HepG2 (cell line): ENCODE measurements around the gene EDEM3. TPM values are rescaled to one million over a fixed set of nuclear protein-coding genes. Genes with fewer than 3 reads are reported as not detected.
A peak's percentile ranks its signal among the peaks of the same experiment; 100 is the strongest.

Source experiments
- GATAD1 ChIP-seq: IDR thresholded peaks from 2 replicates; pipeline ENCODE4 v1.6.1; 2016; ENCODE audit warnings: missing genetic modification reagents, missing compliant biosample characterization
- GZF1 ChIP-seq: sonication (generic); formaldehyde crosslinking; IDR thresholded peaks from 2 replicates; pipeline ENCODE4 v1.5.1; 2020; ENCODE audit warnings: mild to moderate bottlenecking, missing genetic modification reagents
- MYNN ChIP-seq: sonication (generic); formaldehyde crosslinking; IDR thresholded peaks from 2 replicates; pipeline ENCODE4 v1.4.0; 2020; ENCODE audit warnings: mild to moderate bottlenecking, low read depth, missing genetic modification reagents
- POLR2AphosphoS2 ChIP-seq: IDR thresholded peaks from 2 replicates; pipeline ENCODE4 v1.6.1; 2011; ENCODE audit warnings: low read depth, low read length, improper control_type of control experiment
- THAP11 ChIP-seq: IDR thresholded peaks from 2 replicates; pipeline ENCODE4 v1.6.1; 2016; ENCODE audit warnings: missing biosample characterization, missing genetic modification reagents
- ZC3H4 ChIP-seq: sonication (generic); formaldehyde crosslinking; IDR thresholded peaks from 2 replicates; pipeline ENCODE4 v1.4.0; 2020; ENCODE audit warnings: missing genetic modification reagents, borderline replicate concordance
- ZFY ChIP-seq: sonication (generic); formaldehyde crosslinking; IDR thresholded peaks from 2 replicates; pipeline ENCODE4 v1.4.0; 2020; ENCODE audit warnings: missing genetic modification reagents
- ZFYVE20 ChIP-seq: sonication (generic); formaldehyde crosslinking; IDR thresholded peaks from 2 replicates; pipeline ENCODE4 v1.8.0; 2023; ENCODE audit warnings: low read depth, mild to moderate bottlenecking, moderate library complexity, missing genetic modification reagents, borderline replicate concordance
- ZMAT3 ChIP-seq: sonication (generic); formaldehyde crosslinking; conservative IDR thresholded peaks from 2 replicates; pipeline ENCODE4 v1.7.0; 2021; ENCODE audit warnings: missing genetic modification reagents
- ZNF563 ChIP-seq: sonication (generic); formaldehyde crosslinking; IDR thresholded peaks from 2 replicates; pipeline ENCODE4 v1.8.0; 2022; ENCODE audit warnings: mild to moderate bottlenecking, moderate library complexity, missing genetic modification reagents
- ZNF737 ChIP-seq: sonication (generic); formaldehyde crosslinking; IDR thresholded peaks from 2 replicates; pipeline ENCODE4 v1.5.0; 2020; ENCODE audit warnings: missing genetic modification reagents, mild to moderate bottlenecking, borderline replicate concordance
- ZSCAN30 ChIP-seq: sonication (generic); formaldehyde crosslinking; IDR thresholded peaks from 2 replicates; pipeline ENCODE4 v1.5.0; 2020; ENCODE audit warnings: mild to moderate bottlenecking, missing genetic modification reagents
- polyA plus RNA-seq, 8 experiments: library from polyadenylated mRNA; depleted of rRNA in 3 of 8; stranded (reverse) in 7 of 8; unstranded in 1 of 8; fragments of >200 nt; fragmentation: Illumina TruSeq in 4 of 8; extraction: Trizol in 4 of 8; gene quantifications; 2 replicates each; pipeline versions ENCODE4 v1.2.1 to v1.2.3, GENCODE V29; 2011 to 2016; ENCODE audit warnings: low read depth in 4 of 8, missing spikeins in 1 of 8, mixed read lengths in 1 of 8; ENCODE audit not compliant: insufficient read depth in 1 of 8
- total RNA-seq, 5 experiments: library from RNA; depleted of rRNA; stranded (reverse); fragments of >200 nt; fragmentation: Illumina TruSeq; extraction: Trizol; gene quantifications; 2 replicates each; pipeline ENCODE4 v1.2.3, GENCODE V29; 2016; ENCODE audit warnings: low read depth in 1 of 5
- TF ChIP-seq, protein P1 (sequence below): sonication (generic); formaldehyde crosslinking; IDR thresholded peaks from 2 replicates; pipeline ENCODE4 v1.4.0; 2020; ENCODE audit warnings: missing genetic modification reagents, borderline replicate concordance
- TF ChIP-seq, protein P2 (sequence below): sonication (generic); formaldehyde crosslinking; IDR thresholded peaks from 2 replicates; pipeline ENCODE4 v1.4.0; 2020; ENCODE audit warnings: mild to moderate bottlenecking, missing genetic modification reagents
- TF ChIP-seq, protein P3 (sequence below): IDR thresholded peaks from 2 replicates; pipeline ENCODE4 v1.6.1; 2018; ENCODE audit warnings: missing genetic modification reagents, mild to moderate bottlenecking, missing compliant biosample characterization
- TF ChIP-seq, protein P4 (sequence below): sonication (generic); formaldehyde crosslinking; IDR thresholded peaks from 2 replicates; pipeline ENCODE4 v1.4.0; 2020; ENCODE audit warnings: mild to moderate bottlenecking, missing genetic modification reagents, borderline replicate concordance

EDEM3 gene
- total and polyA plus RNA-seq, 2 of the 13 experiments (the other 11 are each of a cell fraction or from before 2014, with no cell fraction given) = 13.1 to 18.2 TPM

DNA sequence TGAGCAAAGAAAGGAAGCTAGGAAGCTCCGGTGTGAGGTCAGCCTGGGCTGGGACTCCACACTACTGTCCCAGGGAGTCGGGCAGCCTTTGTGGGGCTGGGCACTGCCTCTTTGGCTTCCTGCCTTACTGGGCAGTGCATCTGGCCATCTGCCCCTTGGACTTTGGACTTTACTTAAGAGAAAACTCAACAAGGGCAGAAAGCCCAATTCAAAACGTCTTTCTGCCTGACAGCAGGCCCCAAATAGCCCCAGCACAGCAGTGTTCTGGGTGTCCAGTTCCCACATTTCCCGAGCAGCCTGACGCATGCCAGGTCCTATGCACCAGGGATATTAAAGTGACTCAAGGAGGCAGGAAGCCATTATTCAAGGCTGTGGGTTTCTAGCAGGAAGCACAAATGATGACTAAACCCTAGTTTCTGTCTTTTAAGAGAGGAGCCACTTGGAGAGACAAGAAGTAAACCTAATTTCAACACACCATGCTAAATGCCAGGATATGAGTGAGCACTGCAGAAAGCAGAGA lies 37.9 kb upstream of the EDEM3 start (continued):
- TF ChIP-seq ZFYVE20 (CRISPR knock-in tag) (no peak), ZMAT3 (0 out of 2 replicates have a peak, but pooled peaks have one; percentile 43), ZSCAN30 (CRISPR knock-in tag) (no peak), GATAD1 (CRISPR knock-in tag) (no peak), POLR2AphosphoS2 (no peak), ZNF563 (CRISPR knock-in tag) (no peak), THAP11 (CRISPR knock-in tag) (peak; percentile 54; the same call in 1 of the 2 replicates), ZFY (CRISPR knock-in tag) (0 out of 2 replicates have a peak, but pooled peaks have one; percentile 23), ZC3H4 (CRISPR knock-in tag) (no peak), GZF1 (CRISPR knock-in tag) (no peak), ZNF737 (CRISPR knock-in tag) (no peak), MYNN (CRISPR knock-in tag) (no peak)
- TF ChIP-seq, protein P1, sequence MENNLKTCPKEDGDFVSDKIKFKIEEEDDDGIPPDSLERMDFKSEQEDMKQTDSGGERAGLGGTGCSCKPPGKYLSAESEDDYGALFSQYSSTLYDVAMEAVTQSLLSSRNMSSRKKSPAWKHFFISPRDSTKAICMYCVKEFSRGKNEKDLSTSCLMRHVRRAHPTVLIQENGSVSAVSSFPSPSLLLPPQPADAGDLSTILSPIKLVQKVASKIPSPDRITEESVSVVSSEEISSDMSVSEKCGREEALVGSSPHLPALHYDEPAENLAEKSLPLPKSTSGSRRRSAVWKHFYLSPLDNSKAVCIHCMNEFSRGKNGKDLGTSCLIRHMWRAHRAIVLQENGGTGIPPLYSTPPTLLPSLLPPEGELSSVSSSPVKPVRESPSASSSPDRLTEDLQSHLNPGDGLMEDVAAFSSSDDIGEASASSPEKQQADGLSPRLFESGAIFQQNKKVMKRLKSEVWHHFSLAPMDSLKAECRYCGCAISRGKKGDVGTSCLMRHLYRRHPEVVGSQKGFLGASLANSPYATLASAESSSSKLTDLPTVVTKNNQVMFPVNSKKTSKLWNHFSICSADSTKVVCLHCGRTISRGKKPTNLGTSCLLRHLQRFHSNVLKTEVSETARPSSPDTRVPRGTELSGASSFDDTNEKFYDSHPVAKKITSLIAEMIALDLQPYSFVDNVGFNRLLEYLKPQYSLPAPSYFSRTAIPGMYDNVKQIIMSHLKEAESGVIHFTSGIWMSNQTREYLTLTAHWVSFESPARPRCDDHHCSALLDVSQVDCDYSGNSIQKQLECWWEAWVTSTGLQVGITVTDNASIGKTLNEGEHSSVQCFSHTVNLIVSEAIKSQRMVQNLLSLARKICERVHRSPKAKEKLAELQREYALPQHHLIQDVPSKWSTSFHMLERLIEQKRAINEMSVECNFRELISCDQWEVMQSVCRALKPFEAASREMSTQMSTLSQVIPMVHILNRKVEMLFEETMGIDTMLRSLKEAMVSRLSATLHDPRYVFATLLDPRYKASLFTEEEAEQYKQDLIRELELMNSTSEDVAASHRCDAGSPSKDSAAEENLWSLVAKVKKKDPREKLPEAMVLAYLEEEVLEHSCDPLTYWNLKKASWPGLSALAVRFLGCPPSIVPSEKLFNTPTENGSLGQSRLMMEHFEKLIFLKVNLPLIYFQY (CRISPR knock-in tag) = peak; percentile 36; the same call in 1 of the 2 replicates
- TF ChIP-seq, protein P2, sequence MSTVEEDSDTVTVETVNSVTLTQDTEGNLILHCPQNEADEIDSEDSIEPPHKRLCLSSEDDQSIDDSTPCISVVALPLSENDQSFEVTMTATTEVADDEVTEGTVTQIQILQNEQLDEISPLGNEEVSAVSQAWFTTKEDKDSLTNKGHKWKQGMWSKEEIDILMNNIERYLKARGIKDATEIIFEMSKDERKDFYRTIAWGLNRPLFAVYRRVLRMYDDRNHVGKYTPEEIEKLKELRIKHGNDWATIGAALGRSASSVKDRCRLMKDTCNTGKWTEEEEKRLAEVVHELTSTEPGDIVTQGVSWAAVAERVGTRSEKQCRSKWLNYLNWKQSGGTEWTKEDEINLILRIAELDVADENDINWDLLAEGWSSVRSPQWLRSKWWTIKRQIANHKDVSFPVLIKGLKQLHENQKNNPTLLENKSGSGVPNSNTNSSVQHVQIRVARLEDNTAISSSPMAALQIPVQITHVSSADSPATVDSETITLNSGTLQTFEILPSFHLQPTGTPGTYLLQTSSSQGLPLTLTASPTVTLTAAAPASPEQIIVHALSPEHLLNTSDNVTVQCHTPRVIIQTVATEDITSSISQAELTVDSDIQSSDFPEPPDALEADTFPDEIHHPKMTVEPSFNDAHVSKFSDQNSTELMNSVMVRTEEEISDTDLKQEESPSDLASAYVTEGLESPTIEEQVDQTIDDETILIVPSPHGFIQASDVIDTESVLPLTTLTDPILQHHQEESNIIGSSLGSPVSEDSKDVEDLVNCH (CRISPR knock-in tag) = no peak
- TF ChIP-seq, protein P3, sequence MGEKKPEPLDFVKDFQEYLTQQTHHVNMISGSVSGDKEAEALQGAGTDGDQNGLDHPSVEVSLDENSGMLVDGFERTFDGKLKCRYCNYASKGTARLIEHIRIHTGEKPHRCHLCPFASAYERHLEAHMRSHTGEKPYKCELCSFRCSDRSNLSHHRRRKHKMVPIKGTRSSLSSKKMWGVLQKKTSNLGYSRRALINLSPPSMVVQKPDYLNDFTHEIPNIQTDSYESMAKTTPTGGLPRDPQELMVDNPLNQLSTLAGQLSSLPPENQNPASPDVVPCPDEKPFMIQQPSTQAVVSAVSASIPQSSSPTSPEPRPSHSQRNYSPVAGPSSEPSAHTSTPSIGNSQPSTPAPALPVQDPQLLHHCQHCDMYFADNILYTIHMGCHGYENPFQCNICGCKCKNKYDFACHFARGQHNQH = peak; percentile 56; the same call in 1 of the 2 replicates
- TF ChIP-seq, protein P4, sequence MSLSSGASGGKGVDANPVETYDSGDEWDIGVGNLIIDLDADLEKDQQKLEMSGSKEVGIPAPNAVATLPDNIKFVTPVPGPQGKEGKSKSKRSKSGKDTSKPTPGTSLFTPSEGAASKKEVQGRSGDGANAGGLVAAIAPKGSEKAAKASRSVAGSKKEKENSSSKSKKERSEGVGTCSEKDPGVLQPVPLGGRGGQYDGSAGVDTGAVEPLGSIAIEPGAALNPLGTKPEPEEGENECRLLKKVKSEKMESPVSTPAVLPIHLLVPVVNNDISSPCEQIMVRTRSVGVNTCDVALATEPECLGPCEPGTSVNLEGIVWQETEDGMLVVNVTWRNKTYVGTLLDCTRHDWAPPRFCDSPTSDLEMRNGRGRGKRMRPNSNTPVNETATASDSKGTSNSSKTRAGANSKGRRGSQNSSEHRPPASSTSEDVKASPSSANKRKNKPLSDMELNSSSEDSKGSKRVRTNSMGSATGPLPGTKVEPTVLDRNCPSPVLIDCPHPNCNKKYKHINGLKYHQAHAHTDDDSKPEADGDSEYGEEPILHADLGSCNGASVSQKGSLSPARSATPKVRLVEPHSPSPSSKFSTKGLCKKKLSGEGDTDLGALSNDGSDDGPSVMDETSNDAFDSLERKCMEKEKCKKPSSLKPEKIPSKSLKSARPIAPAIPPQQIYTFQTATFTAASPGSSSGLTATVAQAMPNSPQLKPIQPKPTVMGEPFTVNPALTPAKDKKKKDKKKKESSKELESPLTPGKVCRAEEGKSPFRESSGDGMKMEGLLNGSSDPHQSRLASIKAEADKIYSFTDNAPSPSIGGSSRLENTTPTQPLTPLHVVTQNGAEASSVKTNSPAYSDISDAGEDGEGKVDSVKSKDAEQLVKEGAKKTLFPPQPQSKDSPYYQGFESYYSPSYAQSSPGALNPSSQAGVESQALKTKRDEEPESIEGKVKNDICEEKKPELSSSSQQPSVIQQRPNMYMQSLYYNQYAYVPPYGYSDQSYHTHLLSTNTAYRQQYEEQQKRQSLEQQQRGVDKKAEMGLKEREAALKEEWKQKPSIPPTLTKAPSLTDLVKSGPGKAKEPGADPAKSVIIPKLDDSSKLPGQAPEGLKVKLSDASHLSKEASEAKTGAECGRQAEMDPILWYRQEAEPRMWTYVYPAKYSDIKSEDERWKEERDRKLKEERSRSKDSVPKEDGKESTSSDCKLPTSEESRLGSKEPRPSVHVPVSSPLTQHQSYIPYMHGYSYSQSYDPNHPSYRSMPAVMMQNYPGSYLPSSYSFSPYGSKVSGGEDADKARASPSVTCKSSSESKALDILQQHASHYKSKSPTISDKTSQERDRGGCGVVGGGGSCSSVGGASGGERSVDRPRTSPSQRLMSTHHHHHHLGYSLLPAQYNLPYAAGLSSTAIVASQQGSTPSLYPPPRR (CRISPR knock-in tag) = peak; percentile 17; the same call in 1 of the 2 replicates
